Left hindlimb (tissue), 1 donor: Measurements from ENCODE around the gene AKNAD1.

ENCODE experiments used
- DNase-seq: peaks from one replicate; pipeline ENCODE4 v3.0.0-alpha.2; 2018

Gene AKNAD1

DNA sequence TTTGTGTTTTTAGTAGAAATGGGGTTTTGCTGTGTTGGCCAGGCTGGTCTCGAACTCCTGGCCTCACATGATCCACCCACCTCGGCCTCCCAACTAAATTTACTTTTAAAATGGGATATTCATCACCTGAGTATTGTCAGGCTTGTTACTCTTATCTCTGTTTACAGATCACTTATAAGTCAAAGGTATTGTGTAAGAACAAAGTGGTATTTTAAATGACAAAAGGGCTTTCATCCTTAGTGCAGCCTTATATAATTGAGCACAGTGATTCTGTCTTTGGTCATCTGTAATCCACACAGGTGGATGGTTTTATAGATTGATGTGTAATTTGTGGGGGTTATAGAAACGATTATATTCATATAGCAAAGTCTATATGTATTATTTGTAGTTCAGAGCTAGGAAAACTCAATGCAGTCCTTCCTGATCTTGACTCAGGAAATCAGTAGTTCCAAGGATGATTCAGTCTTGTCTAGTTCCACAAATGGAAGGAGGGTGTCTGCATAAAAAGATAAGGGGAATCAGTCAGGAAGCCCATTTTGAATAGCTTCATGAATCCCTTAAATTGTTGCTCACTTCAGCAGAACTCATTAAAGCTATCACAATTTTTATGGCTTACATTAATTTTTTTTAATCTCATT is 75.8 kb downstream of the AKNAD1 start:
- DNase-seq: no peak

- no peak for DNase-seq
Observed at GRCh38 chr1:108779455-108779854, 77.4 kb downstream of the AKNAD1 start.

- DNase-seq: no peak
Observed at GRCh38 chr1:108777839-108778238, 79.1 kb downstream of the AKNAD1 start.

- DNase-seq: no peak
Observed at GRCh38 chr1:108767708-108768107, 89.2 kb downstream of the AKNAD1 start.

DNA sequence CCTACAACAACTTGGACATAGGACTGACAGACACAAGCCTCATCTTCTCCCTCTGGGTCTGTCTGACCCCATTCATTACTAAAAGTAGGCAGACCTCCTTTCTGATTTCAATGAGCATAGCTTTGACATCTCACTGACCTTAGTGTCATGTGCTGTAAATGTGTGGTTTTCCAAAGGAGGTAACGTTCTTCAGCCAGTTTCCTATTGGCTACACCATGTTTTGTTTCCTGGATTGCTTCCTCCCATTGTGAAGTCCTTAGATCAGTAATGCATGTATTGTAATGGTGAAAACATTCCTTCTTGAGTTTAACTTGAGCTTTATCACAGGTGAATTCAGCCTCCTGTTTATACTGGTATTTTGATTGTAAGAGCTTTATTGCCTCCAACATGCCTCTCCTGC is 89.8 kb downstream of the AKNAD1 start:
- DNase-seq: no peak
